Fibroblast of skin of back (primary cell): Measurements from ENCODE around the gene NGEF.
"Not testable (repeated sequence)": the region's sequence is repeated elsewhere in the genome, so short reads cannot be mapped to it uniquely, and the experiment has no call there.

ENCODE experiments used
- DNase-seq: peaks from one replicate; pipeline ENCODE4 v3.0.0-alpha.2; 2013

The NGEF gene

DNA sequence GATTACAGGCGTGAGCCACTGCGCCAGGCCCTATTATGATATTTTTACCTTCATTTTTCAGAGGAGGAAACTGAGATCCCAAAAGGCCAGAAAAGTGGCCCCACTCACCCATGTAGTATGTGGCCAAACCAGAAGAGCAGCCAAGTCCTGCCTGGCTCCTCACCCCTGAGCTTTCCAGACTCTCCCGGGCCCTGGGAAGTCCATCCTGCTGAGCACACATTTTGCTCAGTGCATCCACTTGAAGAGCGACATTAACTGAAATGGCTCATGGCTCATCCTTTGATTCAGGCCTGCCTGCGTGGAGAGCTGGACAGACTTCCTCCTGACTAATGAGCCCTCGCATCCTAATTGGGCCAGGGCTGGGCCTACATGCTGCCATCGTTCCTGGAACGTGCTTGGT lies 9.5 kb upstream of the NGEF start:
- no peak for DNase-seq

DNA sequence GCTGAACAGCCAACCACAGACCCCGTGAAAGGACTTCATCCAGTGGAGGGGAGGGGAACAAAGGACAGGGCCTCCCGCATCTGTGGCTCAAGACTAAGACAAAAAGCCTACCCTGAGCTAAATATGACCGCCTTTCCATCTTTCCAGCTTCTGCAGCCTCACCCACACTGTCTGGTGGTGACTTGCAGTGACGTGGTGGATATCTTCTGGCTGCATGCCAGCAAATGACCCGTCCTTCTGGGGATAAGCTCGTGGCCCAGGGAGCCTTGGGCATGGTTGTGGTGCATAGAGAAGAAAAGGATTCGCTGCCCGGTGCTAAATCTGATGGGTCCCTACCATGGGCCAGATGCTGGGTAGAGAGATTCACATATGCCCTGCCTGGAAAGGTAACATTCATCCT lies 8.7 kb upstream of the NGEF start:
- no peak for DNase-seq

DNA sequence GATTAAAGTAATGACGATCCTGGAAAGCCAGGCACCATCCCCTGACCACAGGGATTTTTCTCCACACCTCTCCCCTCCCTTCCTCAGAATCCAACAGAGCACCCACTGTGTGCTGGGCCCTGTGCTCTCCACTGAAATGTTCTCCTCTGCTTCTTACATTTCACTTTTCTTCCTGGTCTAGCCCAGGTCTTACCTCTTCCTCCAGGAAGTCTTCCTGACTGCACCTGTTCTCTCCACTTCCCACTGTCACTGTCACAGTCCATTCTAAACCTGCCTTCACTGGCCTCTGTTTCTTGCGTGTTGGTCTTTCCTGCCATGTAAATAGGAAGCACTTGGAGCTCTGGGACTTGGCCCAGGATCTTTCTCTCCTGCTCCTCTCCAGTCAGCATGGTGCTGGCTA lies 7.4 kb upstream of the NGEF start:
- DNase-seq: no peak

GRCh38 chr2:233019610-233020009 lies 6.6 kb upstream of the NGEF start:
- not testable (repeated sequence) for DNase-seq

- no peak for DNase-seq
These were observed 4.9 kb upstream of the NGEF start for GRCh38 chr2:233017947-233018346.

GRCh38 chr2:233015019-233015645 lies 2.1 kb upstream of the NGEF start:
- no peak for DNase-seq

- no peak for DNase-seq
These were observed 594 bp upstream of the NGEF start for GRCh38 chr2:233013650-233014049.

- DNase-seq: no peak
These were observed 620 bp downstream of the NGEF start for GRCh38 chr2:233012301-233012971.

DNA sequence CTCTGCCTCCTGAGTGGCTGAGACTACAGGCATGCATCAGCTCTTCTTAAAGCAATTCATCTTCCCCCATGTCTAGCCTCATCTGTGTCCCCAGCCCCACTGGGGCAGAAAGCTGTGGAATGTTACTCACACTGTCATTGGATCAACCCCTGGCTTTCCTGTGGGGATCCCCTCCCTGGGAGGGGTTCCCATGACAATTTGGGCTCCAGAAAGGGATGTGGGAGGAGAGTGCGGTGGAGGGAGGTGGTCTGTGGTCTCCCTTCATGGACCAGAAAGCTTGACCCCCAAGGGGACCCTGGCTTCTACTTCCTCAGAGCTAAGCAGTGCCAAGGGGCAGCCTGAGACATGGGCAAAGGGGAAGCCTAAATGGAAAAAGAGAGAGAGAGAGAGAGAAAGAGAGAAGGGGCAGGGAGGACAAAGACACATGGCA lies 1.3 kb downstream of the NGEF start:
- no peak for DNase-seq

DNA sequence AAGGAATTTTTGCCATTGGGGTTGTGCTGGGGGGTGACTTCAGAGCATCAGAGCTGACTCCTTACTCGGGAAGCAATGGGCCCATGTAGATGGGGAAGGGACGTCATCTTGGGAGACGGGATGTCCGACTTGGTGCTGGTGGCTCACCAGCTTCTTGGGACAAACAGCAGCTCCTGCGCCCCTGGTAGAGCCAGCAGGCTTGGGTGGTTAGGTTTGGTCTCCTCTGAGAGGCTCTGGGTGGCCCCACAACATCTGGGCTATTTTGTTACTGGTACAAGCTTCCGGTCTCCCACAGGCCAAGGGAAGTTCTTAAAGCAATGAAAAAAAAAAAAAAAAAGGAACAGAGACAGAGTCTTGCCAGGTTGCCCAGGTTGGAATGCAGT lies 1.8 kb downstream of the NGEF start:
- DNase-seq: no peak

DNA sequence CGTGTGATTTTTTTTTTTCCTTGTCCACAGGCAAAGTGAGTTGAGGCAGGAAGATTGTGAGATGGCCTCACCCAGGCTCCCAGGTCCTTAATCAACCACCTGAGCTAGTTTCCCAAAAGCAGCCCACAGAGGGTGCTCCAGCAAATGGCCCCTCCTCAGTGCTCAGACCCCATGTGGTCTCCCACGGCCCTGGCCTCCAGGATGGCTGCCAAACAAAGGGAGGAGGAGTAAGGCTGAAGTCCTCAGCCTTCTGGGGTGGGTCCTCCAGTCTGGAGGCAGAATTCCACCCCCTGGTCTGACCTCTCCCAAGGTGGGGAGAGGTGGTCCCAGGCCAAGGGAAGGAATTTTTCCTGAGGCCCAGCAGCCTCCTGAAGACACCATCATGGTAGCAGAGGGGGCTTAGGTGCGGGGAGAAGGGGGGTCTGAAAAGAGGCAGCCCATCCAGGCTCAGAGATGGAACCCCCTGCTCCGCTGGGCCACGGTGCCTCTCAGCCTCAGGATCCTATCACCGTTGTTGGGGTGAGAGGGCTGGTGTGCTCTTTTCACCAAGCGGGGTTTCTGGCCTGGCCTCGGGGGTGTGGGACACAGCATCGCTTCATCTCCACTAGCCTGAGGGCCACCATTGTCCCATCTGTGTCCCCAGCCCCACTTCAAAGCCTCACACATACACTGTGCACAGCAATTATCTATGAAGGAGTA lies 2.3 kb downstream of the NGEF start:
- no peak for DNase-seq

- DNase-seq: no peak
These were observed 3.4 kb downstream of the NGEF start for GRCh38 chr2:233009661-233010060.

DNA sequence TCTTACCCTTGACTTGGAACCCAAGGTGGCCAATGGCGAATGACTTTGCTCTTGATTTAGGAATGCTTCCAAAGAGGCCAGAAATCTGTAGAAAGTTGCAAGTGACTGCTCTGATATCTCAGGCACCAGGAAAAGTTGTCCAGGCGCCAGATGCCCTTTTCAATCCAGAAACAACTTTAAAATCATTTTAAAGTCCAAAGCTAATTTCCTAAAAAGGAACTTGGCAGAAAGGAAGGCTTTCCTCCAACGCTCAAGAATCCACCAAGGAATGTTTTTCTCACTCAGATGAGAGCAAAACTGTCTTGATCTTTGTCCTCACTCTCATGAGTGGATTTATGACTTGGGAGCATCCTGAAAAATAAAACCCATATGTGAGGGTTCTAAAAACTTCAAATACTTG lies 5.3 kb downstream of the NGEF start:
- peak; percentile 2 for DNase-seq

- no peak for DNase-seq
These were observed 5.8 kb downstream of the NGEF start for GRCh38 chr2:233007270-233007669.

- no peak for DNase-seq
These were observed 6.4 kb downstream of the NGEF start for GRCh38 chr2:233006648-233007047.

GRCh38 chr2:233005096-233005495 lies 8.0 kb downstream of the NGEF start:
- no peak for DNase-seq

GRCh38 chr2:233003658-233004555 lies 9.1 kb downstream of the NGEF start:
- no peak for DNase-seq

DNA sequence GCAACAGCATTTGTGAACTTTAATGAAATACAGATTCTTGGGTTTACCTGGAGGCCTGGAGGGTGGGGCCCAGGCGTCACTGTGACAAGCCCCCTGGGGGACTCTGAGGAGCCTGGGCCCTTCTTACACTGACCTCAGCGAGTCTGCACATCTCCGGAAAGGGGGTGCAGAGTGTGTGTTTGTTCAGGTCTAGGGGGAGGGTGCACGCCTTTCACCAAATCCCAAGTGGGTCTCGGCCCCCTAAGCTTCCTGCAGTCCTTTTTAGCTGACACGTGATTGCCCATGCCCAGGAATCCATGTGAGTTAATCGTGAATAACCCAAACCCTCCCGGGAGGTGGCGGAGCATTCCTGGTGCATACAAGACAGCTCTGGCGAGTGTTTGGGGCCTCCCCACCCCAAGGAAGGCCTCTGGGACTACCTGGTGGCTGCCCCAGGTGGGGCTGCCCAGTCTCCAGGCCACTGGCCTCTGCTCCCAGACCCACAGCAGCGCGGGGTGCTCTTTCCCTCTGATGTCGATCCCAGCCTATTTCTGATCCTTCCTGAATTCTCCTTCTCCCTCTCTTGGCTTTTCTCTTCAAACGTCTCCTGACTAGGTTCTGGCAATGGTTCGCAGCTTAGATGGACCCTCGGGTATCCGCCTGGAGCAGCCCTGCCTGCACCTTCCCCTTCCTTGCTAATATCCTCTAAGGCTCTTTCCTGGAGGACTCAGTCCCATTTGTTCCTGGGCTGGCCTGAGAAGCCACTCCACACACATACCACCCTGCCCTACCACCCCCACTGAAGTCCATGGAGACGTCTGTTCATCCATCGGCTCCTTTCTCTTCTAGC lies 10.0 kb downstream of the NGEF start:
- DNase-seq: no peak

DNA sequence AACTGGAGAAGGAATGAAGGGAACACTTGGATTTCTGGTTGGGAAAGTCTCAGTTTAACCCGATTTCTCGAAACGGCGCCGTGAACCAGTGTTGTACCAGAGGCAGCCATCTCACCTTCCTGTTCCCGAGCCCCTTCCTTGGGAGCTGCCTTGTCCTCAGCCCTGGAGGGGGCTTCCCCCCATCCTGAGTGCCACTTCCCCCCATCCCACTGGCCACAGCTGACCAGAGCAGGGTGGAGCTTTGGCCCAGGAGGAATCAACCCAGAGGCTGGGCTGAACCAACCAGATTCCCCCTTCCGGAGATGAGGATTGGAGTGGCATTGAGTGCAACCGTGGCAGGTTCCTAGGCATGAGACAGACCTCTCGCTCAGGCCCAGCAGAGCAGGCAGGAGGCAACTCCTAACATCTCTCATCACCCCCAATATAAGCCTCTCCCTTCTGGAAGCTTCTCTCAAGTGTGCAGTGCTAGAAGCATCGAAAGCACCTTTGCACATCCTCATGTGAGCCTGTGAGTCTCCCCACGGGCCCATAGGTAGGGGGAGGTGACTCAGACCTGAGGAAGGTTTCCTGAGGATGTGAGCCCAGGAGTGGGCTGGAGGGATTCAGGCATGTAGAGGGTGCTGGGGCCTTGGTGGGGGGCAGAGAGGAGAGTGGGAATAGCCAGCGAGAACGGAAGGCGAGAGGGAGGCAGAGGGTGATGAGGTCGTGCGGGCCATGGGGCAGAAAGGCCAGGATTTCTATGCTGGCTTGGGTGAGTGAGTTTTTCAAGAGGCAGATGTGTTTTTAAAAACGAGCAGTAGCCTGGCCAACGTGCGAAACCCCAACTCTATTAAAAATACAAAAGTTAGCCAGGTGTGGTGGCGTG lies 11.9 kb downstream of the NGEF start:
- DNase-seq: no peak

- no peak for DNase-seq
These were observed 13.7 kb downstream of the NGEF start for GRCh38 chr2:232999354-232999753.

GRCh38 chr2:232998666-232998985 lies 14.4 kb downstream of the NGEF start:
- no peak for DNase-seq
